ENCODE results near the gene ANKIB1.

ANKIB1 gene

GRCh38 chr7:92266415-92267241, 20.9 kb downstream of the ANKIB1 start:
- no peak for DNase-seq

GRCh38 chr7:92268921-92269320, 23.1 kb downstream of the ANKIB1 start:
- no peak for DNase-seq

- DNase-seq = no peak
Observed at GRCh38 chr7:92275327-92275726, 29.6 kb downstream of the ANKIB1 start.

GRCh38 chr7:92276460-92276864, 30.7 kb downstream of the ANKIB1 start:
- DNase-seq = no peak

GRCh38 chr7:92279396-92280031, 33.7 kb downstream of the ANKIB1 start:
- no peak for DNase-seq

GRCh38 chr7:92281031-92281430, 35.3 kb downstream of the ANKIB1 start:
- DNase-seq = no peak

GRCh38 chr7:92282221-92282814, 36.5 kb downstream of the ANKIB1 start:
- DNase-seq = no peak

GRCh38 chr7:92282930-92283329, 37.2 kb downstream of the ANKIB1 start:
- DNase-seq = no peak

GRCh38 chr7:92289321-92289720, 43.5 kb downstream of the ANKIB1 start:
- DNase-seq = no peak

GRCh38 chr7:92292981-92293380, 47.2 kb downstream of the ANKIB1 start:
- DNase-seq = no peak

GRCh38 chr7:92293896-92294590, 48.3 kb downstream of the ANKIB1 start:
- no peak for DNase-seq

GRCh38 chr7:92295391-92295790, 49.6 kb downstream of the ANKIB1 start:
- DNase-seq = no peak

GRCh38 chr7:92296235-92296634, 50.5 kb downstream of the ANKIB1 start:
- DNase-seq = no peak

GRCh38 chr7:92296880-92297445, 51.2 kb downstream of the ANKIB1 start:
- no peak for DNase-seq

GRCh38 chr7:92297736-92298135, 52.0 kb downstream of the ANKIB1 start:
- DNase-seq = no peak

GRCh38 chr7:92303761-92304160, 58.0 kb downstream of the ANKIB1 start:
- no peak for DNase-seq

GRCh38 chr7:92304406-92304893, 58.7 kb downstream of the ANKIB1 start:
- no peak for DNase-seq

GRCh38 chr7:92306153-92306552, 60.4 kb downstream of the ANKIB1 start:
- DNase-seq = no peak

GRCh38 chr7:92313055-92313454, 67.3 kb downstream of the ANKIB1 start:
- no peak for DNase-seq

GRCh38 chr7:92319243-92319642, 73.5 kb downstream of the ANKIB1 start:
- no peak for DNase-seq

- no peak for DNase-seq
Observed at GRCh38 chr7:92325173-92325572, 79.4 kb downstream of the ANKIB1 start.

- no peak for DNase-seq
Observed at GRCh38 chr7:92325858-92326257, 80.1 kb downstream of the ANKIB1 start.

All from activated T-cell treated with anti-CD3 and anti-CD28 coated beads for 4 hours (primary cell).